ENCODE data around the gene TMEM30A.

The TMEM30A gene

GRCh38 chr6:75291331-75291730 lies 6.7 kb upstream of the TMEM30A start:
- DNase-seq: no peak

- no peak for DNase-seq
These were observed 5.7 kb upstream of the TMEM30A start for GRCh38 chr6:75290136-75290945.

GRCh38 chr6:75288023-75288422 lies 3.4 kb upstream of the TMEM30A start:
- DNase-seq: no peak

GRCh38 chr6:75287424-75287823 lies 2.8 kb upstream of the TMEM30A start:
- no peak for DNase-seq

DNA sequence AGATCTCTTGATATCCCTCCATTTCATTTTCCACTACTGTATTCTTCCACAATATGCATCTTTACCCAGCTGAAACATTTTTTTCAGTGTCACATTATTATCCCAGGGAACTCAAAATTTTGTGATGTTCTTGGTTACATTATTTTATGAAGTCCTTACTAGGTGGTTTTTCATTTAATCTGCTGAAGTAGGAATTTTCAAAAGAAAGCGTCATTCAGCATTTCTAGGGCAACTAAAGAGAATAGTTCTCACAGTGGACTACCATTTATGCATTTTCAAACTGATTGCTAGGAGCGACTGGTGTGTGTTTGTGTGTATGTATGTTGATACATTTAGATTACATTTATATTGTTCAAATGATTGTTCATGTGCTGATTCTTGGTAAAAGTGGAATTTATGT lies 2.4 kb upstream of the TMEM30A start:
- no peak for DNase-seq

DNA sequence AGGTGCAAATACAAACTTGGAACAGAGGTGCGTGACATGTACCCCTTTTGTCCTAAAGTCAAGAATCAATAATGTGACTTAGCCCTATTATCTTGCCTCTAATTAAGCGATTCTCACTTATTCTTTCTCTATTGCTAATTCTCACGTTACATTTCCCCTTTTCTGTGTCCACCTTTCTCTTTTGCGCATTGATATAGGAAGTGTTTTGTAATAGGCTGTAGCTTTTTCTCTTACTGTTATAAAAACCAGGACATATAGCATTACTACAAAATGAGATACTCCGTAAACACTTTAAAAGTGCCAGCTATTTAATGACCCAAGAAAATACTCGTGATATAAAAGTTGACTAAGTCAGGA lies 669 bp upstream of the TMEM30A start:
- no peak for DNase-seq

DNA sequence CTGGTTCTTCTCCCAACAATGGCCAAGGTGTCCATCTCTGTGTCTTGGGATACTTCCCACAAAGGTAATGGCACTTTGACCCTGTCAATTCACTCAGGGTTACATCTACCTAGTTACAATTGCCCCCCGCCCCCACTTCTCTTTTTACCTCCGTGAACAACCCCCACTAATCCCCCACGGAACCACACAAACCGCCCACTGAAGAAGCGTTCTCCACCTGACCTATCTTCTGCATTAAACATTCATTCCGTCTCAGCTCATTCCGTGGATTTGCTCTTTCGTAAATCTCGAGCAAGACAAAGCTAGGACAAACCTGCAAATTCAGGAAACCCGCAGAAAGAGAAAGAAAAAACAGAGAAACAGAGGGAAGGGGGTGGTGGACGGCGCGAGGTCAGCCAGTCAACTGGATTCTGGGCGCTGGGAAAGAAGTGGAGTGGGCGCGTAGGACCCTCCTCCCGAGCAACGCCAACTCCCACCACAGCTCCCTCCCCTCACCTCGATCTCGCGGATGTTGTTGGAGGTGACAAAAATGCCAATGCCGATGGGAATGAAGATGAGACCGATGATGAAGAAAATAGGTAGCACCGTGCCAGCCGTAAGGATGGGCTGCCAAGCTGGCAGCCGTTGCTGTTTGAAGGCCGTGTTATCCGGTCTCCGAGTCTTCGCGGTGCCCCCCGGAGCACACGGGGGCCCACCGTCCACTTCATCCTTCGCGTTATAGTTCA lies 523 bp downstream of the TMEM30A start:
- DNase-seq: peak; percentile 11 to 35

DNA sequence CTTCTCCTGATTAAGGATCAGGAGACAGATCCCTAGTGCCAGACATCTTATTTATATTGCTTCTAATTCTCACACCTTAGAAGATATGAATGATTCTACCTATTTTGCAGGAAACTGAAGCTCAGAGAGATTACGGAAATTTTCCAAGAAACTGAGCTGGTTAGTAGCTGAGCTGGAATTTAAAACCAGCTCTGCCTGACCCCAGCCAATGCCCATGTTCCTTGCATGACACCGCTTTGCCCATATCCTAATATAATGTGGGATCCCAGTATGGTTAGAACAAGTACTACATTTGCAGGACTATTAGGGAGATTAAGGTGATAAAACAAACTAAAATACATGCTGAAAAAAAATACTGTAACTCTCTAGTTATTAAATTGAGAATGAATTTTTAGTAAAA lies 1.9 kb downstream of the TMEM30A start:
- DNase-seq: no peak

DNA sequence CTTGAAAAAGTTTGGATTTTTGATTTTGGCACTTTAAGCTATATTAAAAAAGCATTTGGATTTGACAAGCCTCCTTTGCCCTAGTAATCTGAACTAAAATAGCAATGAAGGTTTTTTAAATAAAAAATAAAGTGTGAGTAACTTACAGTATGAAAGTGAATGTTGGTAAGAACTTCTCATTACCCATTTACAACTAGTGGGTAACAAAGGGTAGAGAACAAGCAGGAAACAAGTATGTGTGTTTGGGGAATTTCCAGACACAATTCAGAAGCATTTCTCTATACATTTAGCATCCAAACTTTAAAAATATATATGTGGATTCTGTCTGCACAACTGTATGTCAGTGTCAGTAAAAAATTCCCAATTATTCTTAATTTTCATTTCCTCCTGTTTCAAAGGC lies 2.9 kb downstream of the TMEM30A start:
- DNase-seq: no peak

DNA sequence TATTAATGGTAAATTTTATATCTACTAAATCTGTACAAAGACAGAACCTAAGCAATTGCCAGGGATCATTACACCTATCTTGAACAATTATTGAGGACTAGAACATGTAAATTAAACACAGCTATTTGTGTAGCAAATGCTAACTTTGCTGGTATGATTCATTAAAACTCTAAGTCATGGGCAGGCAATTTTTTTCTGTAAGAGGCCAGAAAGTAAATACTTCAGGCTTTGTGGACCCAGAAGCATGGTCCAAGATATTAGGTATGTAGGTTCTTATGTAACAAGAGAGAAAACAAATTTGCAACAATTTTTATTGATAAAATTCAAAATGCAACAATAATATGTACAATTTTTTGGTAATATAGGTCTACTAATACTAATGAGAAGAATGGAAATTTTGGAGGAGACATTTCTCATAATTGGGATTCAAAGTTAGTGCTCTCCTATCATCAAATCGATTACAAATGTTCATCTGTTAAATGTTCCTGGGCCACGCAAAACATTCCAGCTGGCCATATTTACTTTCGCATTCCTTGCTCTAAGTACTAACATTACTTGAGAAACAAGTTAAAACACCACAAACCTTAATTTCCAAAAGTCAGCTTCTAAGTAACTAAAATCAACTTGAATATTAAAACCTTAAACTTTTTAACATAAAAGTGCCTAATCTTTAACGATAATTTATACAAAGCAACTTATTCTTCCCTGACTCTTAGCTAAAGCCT lies 4.3 kb downstream of the TMEM30A start:
- DNase-seq: no peak

DNA sequence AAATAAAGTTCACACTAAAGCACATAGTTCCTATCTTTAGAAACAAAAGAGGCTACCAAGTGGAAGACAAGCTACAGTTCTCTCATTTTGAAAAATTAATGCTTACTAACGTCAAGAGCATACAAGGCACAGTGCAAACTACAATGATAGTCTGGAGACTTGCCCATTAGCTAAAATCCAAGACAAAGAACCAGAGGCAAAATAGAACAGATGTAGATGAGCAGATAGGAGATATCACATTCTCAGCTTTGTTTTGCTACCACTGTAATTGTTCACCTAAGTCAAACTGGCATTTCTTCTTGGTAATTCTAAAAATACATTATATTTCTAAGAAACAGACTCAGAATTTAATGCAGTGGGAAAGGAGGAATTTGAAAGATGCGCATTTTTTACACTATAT lies 5.2 kb downstream of the TMEM30A start:
- no peak for DNase-seq

- DNase-seq: no peak
These were observed 6.0 kb downstream of the TMEM30A start for GRCh38 chr6:75278474-75279077.

- no peak for DNase-seq
These were observed 9.5 kb downstream of the TMEM30A start for GRCh38 chr6:75275067-75275466.

- DNase-seq: no peak
These were observed 11.6 kb downstream of the TMEM30A start for GRCh38 chr6:75273009-75273408.

DNA sequence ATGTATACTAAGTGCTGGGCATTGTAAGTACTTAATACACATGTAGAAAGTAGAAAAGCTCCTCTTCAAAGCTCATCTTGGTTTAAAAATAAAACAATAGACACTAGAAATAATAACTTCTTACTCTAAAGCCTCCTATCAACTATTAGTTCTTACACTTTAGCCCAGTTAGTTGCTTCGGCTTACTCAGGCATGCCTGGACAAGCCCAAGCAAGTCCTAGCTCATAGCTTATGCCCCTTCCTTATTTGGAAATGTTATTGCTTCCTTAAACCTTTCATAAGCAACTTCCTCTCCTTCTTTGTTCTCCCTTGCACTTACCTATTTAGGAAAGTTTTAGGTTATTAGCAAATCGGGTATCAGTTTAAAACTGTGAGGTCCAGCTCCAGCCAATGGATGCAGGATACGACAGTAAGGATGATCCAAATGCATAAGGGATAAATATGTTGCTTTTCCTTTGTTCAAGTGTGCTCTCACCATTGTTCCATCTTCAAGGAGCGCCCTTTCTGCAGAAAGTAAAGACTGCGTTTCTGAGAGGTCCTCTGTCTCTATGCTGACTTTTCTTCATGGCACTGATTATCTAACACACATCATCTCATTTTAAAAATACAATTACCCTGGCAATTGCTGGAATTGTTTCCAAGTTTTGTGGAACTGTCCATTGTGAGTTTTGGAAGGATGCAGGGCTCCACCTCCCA lies 12.3 kb downstream of the TMEM30A start:
- no peak for DNase-seq

GRCh38 chr6:75268988-75269354 lies 15.6 kb downstream of the TMEM30A start:
- no peak for DNase-seq

GRCh38 chr6:75268121-75268987 lies 16.2 kb downstream of the TMEM30A start:
- peak in 1 of 2 experiments; percentile 18 for DNase-seq

DNA sequence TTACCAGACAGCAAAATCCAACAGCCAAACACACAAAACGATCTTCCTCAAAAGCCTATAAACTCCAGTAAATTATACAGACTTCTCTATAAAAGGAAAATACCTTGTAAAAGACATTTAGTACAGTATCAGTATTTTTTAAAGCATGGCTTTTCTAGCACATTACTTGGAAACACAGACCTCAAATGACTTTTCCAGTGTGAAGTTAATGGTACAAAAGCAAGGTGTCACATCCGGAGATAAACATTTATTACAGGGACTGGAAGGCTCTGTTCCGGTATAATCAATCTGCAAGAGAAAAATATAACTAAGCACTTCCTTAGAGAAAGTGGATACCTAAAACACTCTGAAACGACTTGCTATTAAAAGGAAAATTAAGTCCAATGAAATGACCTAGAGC lies 17.1 kb downstream of the TMEM30A start:
- DNase-seq: no peak

DNA sequence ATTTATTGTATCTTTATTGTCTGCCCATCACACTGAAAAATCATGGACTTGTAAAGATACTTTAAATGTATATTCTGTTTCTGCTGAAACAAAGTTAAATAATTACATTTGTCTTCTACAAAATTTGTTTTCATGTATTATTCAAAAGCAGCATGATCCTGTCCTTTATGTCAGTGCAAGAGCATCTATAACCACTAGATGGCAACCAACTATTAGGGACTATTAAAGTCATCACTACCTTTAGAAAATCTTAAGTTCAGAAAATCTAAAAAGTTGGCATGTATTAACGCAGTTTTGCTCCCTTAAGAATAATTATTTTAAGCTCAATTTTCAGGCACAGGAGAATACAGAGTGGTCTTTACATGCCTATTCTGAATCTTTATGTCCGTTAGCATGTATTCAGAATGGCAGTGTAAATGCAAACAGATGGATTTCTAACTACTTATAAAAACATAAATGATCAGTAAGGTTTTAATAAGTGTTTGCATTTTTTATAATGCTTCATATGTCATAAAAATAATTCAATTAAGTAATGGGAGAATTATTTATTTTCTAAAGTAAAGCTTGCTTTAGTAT lies 17.8 kb downstream of the TMEM30A start:
- DNase-seq: no peak

DNA sequence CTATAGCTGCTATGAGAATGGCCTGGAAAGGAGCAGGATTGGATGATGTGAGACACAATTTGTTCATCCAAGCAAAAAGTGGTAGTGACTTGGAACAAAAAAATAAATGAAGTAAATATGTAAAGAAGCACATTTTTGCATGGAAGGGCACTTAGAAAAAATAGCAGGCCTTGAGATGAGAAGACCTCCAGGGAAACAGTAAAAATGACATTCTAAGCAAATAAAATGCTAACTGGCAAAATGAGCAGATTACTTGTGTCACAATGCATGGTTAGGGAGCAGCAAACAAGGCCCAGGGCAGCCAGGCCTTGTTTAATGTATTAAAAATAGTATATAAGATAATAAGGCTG lies 21.2 kb downstream of the TMEM30A start:
- DNase-seq: no peak

GRCh38 chr6:75262716-75263400 lies 21.7 kb downstream of the TMEM30A start:
- DNase-seq: no peak

All from activated CD4-positive, alpha-beta T cell treated with anti-CD3 and anti-CD28 coated beads, Interleukin-2, amount 50 U/mL, for 48 hours (primary cell).